A549 (cell line): ENCODE results near the gene ADAMTS12.
"Not testable (repeated sequence)": the region's sequence is repeated elsewhere in the genome, so short reads cannot be mapped to it uniquely, and the experiment has no call there.

Experiments
- ESRRA ChIP-seq: fragments of 150-350 bp; IDR thresholded peaks from 2 replicates; pipeline ENCODE4 v1.6.1; 2014; ENCODE audit warnings: mild to moderate bottlenecking, low read length, borderline replicate concordance
- HOXA7 ChIP-seq: fragments of 250-450 bp; sonication (Bioruptor Pico); IDR thresholded peaks from 2 replicates; pipeline ENCODE4 v1.5.0; 2020; ENCODE audit warnings: mild to moderate bottlenecking, moderate library complexity
- HOXB5 ChIP-seq: fragments of 250-450 bp; sonication (Bioruptor Pico); IDR thresholded peaks from 2 replicates; pipeline ENCODE4 v1.5.0; 2020; ENCODE audit warnings: mild to moderate bottlenecking, moderate library complexity
- POLR2A ChIP-seq: IDR thresholded peaks from 2 replicates; pipeline ENCODE4 v1.6.1; 2012; ENCODE audit warnings: mild to moderate bottlenecking, low read length

- not testable (repeated sequence) for TF ChIP-seq POLR2A; ESRRA; HOXB5 (CRISPR knock-in tag); HOXA7 (CRISPR knock-in tag)
Measured at GRCh38 chr5:33906248-33906647, 14.5 kb upstream of the ADAMTS12 start.
